NCI-H2227 (cell line): ENCODE results near the gene GALNT15.

Experiments
- DNase-seq: peaks from one replicate; lab custom pipeline; 2025; ENCODE audit not compliant: unreplicated experiment; lab: John Stamatoyannopoulos, UW

The GALNT15 gene

DNA sequence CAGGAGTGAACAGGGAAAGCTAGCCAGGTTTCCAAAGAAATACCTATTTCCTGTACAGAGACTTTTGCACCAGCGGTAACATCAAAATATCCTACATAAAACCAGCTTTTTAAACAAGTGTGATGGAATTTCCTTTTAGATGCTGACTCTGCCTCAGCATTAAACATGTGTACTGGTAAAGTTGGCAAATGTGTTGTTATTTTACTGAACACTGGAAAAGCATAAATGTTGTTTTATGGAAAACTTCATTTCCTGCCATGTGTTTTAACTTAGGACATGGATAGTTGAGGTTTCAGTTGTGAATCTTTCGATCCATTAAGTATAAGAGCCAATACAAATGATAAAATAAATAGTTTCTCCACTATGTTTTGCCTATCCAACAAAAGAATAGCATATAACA is 106.2 kb downstream of the GALNT15 start:
- DNase-seq, result no peak
